SK-N-SH (cell line): ENCODE data around the gene GSK3B.

Experiments
- FOXM1 ChIP-seq: IDR thresholded peaks from 2 replicates; pipeline ENCODE4 v1.4.0; 2012; ENCODE audit warnings: low read depth, mild to moderate bottlenecking
- JUND ChIP-seq: IDR thresholded peaks from 2 replicates; pipeline ENCODE4 v1.4.0; 2012
- POLR2AphosphoS5 ChIP-seq: IDR thresholded peaks from 2 replicates; pipeline ENCODE4 v1.6.1; 2012; ENCODE audit warnings: low read depth, low read length
- TAF1 ChIP-seq: IDR thresholded peaks from 2 replicates; pipeline ENCODE4 v1.6.1; 2012; ENCODE audit warnings: low read depth, mild to moderate bottlenecking, low read length, moderate library complexity, borderline replicate concordance

DNA sequence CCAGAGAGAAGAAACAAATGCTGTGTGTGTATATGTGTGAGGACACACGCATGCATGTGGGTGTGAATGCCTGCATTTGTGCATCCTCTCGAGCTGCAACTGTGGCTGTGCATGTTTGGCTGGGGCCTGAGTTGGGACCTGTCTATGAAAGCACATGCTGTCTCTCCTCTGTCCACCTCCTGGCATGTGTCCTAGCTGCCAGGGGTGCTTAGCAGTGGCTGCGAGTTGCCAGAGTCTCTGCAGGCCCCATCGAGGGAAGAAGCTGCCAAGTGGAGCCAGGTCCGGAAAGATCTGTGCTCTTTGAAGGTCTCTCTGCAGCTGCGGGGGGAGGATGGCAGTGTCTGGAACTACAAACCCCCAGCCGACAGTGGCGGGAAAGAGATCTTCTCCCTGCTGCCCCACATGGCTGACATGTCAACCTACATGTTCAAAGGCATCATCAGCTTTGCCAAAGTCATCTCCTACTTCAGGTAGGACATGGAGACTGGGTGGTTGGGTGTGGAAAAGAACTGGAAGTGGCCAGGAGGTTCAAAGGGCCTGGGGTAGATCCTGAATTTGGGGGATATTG, 281.7 kb downstream of the GSK3B start:
- no peak for TF ChIP-seq FOXM1
- TF ChIP-seq JUND, result no peak
- TF ChIP-seq POLR2AphosphoS5, result no peak
- no peak for TF ChIP-seq TAF1
